Common myeloid progenitor, CD34-positive (primary cell): ENCODE results near the gene PKLR.

Source experiments
- CTCF ChIA-PET: fragments of 350-600 bp; sonication (Branson Sonifier 250); formaldehyde crosslinking; loops from one replicate; lab custom pipeline; 2021; ENCODE audit warnings: antibody characterized with exemption; lab: Charles Lee
- POLR2A ChIA-PET: fragments of 350-600 bp; sonication (Branson Sonifier 250); formaldehyde crosslinking; loops from one replicate; lab custom pipeline; 2021; ENCODE audit warnings: antibody characterized with exemption; lab: Charles Lee
- DNase-seq, 3 donors: peaks; one replicate each; pipeline versions ENCODE4 v3.0.0 to v3.0.0-alpha.2; 2013
- H3K27ac ChIP-seq, 2 experiments: 1 replicate in 1 of 2; 2 replicates in 1 of 2; pipeline ENCODE4 v1.7.0; 2013; ENCODE audit warnings: inconsistent platforms in 2 of 2, low read length in 2 of 2, mild to moderate bottlenecking in 2 of 2, low read depth in 1 of 2, moderate library complexity in 1 of 2; ENCODE audit not compliant: severe bottlenecking in 2 of 2, insufficient read depth in 1 of 2, poor library complexity in 1 of 2
- H3K27me3 ChIP-seq, 5 experiments: replicated peaks in 2 of 5; 1 replicate in 3 of 5; 2 replicates in 2 of 5; pipeline versions ENCODE4 v1.6.1 to v1.7.0; 2013; ENCODE audit warnings: low read length in 4 of 5, mild to moderate bottlenecking in 2 of 5, moderate library complexity in 2 of 5, inconsistent platforms in 1 of 5; ENCODE audit not compliant: insufficient read depth in 5 of 5, control insufficient read depth in 4 of 5
- H3K36me3 ChIP-seq, 4 experiments: 1 replicate in 2 of 4; 2 replicates in 2 of 4; pipeline versions ENCODE4 v1.6.1 to v1.7.0; 2013; ENCODE audit warnings: low read length in 3 of 4, control low read depth in 1 of 4, mild to moderate bottlenecking in 1 of 4; ENCODE audit not compliant: control insufficient read depth in 4 of 4, insufficient read depth in 4 of 4
- H3K4me1 ChIP-seq, 4 experiments: 1 replicate in 3 of 4; 2 replicates in 1 of 4; pipeline versions ENCODE4 v1.6.1 to v1.7.1; 2013; ENCODE audit warnings: low read length in 3 of 4, mild to moderate bottlenecking in 3 of 4, control low read depth in 1 of 4, inconsistent platforms in 1 of 4, moderate library complexity in 1 of 4; ENCODE audit not compliant: control insufficient read depth in 4 of 4, insufficient read depth in 4 of 4; ENCODE audit errors: control extremely low read depth in 1 of 4
- H3K4me3 ChIP-seq, 7 experiments: 1 replicate in 4 of 7; 2 replicates in 3 of 7; pipeline versions ENCODE4 v1.5.1 to v1.7.0; 2013; ENCODE audit warnings: mild to moderate bottlenecking in 7 of 7, low read length in 6 of 7, moderate library complexity in 6 of 7, inconsistent platforms in 2 of 7, low read depth in 2 of 7, control low read depth in 1 of 7; ENCODE audit not compliant: insufficient read depth in 4 of 7, control insufficient read depth in 1 of 7; ENCODE audit errors: extremely low read depth in 1 of 7
- H3K9me3 ChIP-seq, 5 experiments: 1 replicate in 4 of 5; 2 replicates in 1 of 5; pipeline versions ENCODE4 v1.6.1 to v1.7.1; 2013; ENCODE audit warnings: low read length in 4 of 5, mild to moderate bottlenecking in 2 of 5, inconsistent platforms in 1 of 5, low read depth in 1 of 5, moderate library complexity in 1 of 5; ENCODE audit not compliant: control insufficient read depth in 4 of 5, insufficient read depth in 2 of 5; ENCODE audit errors: control extremely low read depth in 1 of 5
- WGBS: methylation state at CpG from one replicate; pipeline ENCODE4 v1.1.5; 2013; ENCODE audit not compliant: insufficient coverage; 5-methylcytosine and 5-hydroxymethylcytosine counted together

Gene PKLR

DNA sequence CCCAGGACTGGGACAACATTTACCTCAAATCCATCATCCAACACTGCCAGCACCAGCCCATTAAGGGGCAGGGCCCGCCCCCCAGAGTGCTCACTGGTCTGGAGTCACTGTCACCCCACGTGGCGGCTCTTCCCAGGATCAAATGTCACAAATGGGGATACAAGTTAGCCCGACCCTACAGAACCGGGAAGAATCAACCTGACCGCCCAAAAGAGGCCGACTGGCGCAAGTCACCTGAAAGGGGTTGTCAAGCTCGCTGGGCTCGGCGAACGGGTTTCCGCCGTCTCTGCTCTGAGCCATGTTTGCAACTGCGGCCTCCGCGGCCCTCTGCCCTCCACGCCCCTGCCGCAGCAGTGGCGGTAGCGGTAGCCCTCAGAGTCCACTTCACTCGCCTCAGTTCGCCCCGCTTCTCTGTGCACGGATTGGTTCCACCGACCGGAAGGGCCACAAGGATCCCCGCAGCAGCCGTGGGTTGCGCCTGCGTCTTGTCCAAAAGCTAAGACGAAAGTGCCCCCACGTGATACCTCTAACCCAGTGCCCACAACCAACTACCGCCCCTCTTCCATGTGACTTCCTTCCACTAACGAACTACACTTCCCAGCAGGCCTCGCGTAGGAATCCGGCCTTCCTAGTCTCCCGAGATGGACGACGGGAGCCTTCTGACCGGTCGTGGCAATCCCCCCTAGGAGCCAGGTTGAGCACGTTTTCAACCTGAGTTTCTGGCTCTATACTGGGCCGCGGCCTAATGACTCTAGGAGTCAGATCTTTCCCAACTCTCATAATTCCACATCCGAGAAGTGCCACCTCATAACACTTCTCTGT, 39.2 kb downstream of the PKLR start, which contains the start of gene SCAMP3:
Gene SCAMP3 (minus strand): TSS at position 509 of the 822 bp plus-strand sequence. CDS start 209 bp downstream, at position 300.
- Histone ChIP-seq H3K36me3 (peaks cover 13 to 66% (median 44%) of the 10 kb centered on the region in 4 experiments), H3K27me3 (no peaks in the 10 kb centered on the region), H3K4me3 (peak within 1 kb of the TSS; percentile 89 to 97 (median 97)), H3K9me3 (no peaks in the 10 kb centered on the region), H3K27ac (peak within 1 kb of the TSS; percentile 68 to 82), H3K4me1 (peaks cover 2 to 19% (median 15%) of the 10 kb centered on the region in 4 experiments)
- under 1% methylated on average over 35 of the region's 47 CpGs for WGBS
- ChIA-PET CTCF (interaction anchor here (1.6 to 5.3 kb wide), 4 partner anchors 9 to 60 kb away, joined by 6 to 65 read pairs (median 10); partner anchors contain the start of gene FDPS), POLR2A (interaction anchor here (0.6 to 1.0 kb wide), 3 partner anchors 11 to 43 kb away, joined by 3 to 5 read pairs (median 5); partner anchors contain the start of gene CLK2)
- peak; percentile 91 to 93 (median 91) for DNase-seq

DNA sequence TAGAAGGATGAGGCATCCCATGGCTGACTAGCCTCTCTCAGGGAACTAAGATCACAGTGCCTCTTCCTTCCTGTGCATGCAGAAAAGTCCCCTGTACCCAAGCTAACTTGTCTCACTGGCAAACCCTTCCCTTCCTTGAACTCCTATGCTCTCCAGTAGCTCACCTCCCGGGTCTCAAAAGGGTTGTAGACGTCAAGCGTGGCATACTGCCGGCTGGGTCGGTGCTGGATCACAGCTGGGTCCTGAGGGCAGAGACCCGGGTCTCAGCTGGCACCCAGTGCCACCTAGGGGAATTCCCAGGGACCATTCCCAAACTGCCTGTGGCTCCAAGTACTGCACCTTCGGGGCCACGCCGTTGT, 39.8 kb downstream of the PKLR start:
- Histone ChIP-seq H3K4me1 (peaks cover 2 to 19% (median 15%) of the 10 kb centered on the region in 4 experiments), H3K27me3 (no peaks in the 10 kb centered on the region), H3K27ac (peak overlapping the region; percentile 68 to 82), H3K36me3 (peaks cover 10 to 67% (median 44%) of the 10 kb centered on the region in 4 experiments), H3K9me3 (no peaks in the 10 kb centered on the region), H3K4me3 (peak overlapping the region; percentile 89 to 97 (median 97))
- WGBS: 0% methylated on average over 6 of the region's 9 CpGs
- CTCF ChIA-PET: interaction anchor here (1.5 to 5.3 kb wide), 5 partner anchors 10 to 61 kb away, joined by 3 to 65 read pairs (median 9); partner anchors contain the start of gene FDPS
- DNase-seq: peak in 1 of 3 donors; percentile 33
- POLR2A ChIA-PET: interaction anchor here (1.0 kb wide), 1 partner anchor 11 kb away, joined by 5 read pairs; no protein-coding TSS in a partner anchor

DNA sequence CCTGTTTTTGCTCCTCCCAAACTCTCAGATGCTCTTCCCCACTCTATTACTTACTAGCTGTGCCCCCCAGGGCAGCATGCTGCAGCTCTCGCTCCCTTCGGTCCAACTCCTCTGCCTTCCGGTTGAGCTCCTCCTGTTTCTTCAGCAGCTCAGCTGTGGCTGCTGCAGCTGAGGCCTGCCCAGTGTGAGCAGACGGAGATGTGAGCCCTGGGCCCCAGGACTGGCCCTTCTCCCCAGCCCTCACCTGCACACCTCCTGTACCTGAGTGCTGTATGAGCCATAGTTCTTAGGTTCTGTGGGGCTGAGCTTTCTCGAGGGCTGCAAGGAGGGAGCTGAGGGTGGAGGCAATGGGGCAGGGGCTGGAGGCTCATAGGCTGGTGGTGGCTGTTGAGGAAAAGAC, 41.0 kb downstream of the PKLR start:
- Histone ChIP-seq H3K4me3 (no peak overlapping the region), H3K9me3 (no peaks in the 10 kb centered on the region), H3K27ac (no peak overlapping the region), H3K4me1 (peaks cover 2 to 27% (median 23%) of the 10 kb centered on the region in 4 experiments), H3K36me3 (peaks cover 3 to 64% (median 37%) of the 10 kb centered on the region in 4 experiments), H3K27me3 (no peaks in the 10 kb centered on the region)
- POLR2A ChIA-PET: no interaction called here
- no peak for DNase-seq
- 98% methylated on average over 3 of the region's 5 CpGs for WGBS
- CTCF ChIA-PET: interaction anchor here (1.1 to 5.3 kb wide), 7 partner anchors 11 to 63 kb away, joined by 3 to 65 read pairs (median 5); partner anchors contain the start of gene FDPS

DNA sequence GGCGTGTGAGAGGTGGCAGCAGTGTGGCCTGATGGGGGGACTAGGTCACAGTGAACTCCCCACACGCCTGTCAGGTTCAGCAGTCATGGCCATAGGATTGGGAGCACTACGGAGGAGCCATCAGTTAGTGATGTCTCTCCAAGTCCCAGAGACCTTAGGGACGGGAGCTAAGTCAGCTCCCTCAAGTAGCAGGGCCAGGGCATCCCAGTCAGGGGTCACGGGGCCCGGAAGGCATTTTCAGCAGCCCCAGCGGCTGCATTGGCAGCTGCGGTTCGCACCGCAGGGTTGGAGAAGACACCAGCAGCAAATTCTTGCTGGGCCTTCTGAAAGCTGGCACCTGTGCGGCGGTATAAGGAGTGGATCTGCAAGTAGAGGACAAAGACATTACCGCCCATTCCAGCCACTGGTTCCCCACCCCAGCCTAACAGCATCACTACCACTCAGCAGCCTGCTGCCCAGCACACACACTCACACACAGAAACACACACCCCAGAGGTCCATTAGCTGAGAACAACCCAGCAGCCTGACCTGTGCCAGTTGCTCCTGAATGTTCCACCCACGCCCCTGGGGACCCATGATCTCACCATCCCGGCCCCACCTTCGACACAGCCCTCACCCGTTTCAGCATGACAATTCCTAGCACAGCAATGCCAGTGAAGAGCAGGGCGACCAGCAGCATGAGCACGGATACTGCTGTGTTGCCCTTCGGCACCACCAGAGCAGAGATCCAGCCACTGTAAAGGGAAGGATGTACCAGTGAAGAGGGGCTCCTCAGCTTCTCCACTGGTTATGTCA, 45.0 kb downstream of the PKLR start:
- ChIA-PET CTCF (interaction anchor here (1.3 to 2.7 kb wide), 4 partner anchors 10 to 65 kb away, joined by 3 to 8 read pairs (median 5); partner anchors contain the start of genes FDPS and RUSC1), POLR2A (no interaction called here)
- peaks cover 0 to 39% (median 21%) of the 10 kb centered on the region in 4 experiments for H3K36me3 ChIP-seq
- 92% methylated on average over 17 of the region's 20 CpGs for WGBS
- no peaks in the 10 kb centered on the region for H3K9me3 ChIP-seq
- H3K27ac ChIP-seq: peak overlapping the region in 1 of 2 experiments; percentile 76
- H3K4me1 ChIP-seq: peaks cover 0 to 42% (median 30%) of the 10 kb centered on the region in 4 experiments
- peak overlapping the region in 6 of 7 experiments; percentile 67 to 88 (median 80) for H3K4me3 ChIP-seq
- no peaks in the 10 kb centered on the region for H3K27me3 ChIP-seq
- no peak for DNase-seq

DNA sequence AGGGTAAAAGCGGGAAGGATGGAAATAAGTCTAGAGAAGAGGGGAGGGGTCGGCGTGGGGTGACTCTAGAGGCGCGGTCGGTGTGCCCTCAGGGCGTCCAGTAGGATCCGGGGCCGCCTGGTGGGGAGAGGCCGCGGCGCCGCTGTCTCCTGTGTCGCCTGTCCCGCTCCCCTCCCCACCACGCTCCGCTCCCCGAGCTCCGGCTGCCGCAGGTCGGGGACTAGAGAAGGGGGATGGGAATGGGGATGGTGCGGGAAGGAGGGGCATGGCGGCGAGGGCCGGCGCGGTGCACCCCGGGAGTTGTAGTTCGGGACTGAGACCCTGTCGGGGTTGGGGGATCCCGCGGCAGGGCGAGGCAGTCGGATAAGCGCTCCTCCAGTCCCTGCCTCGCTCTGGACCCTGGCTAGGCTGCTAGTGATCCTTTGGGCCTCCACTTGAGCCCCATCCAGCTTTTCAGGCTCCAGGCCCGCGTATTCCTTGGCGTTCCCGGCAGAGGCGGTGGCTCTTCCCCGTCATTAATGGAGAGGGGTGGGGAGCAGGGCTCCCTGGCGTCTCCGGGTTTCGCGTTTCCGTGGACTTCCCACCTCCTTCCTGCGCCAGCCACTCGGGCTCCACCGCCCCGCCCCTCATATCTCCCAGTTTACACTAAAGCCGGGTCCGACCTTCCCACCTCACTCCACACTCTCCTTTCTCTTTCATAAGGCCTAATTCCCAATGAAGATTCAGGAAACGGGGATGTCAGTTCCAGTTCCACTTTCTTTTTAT, 45.8 kb downstream of the PKLR start, which contains the start of gene ENTREP3:
Gene ENTREP3 (minus strand): TSS at position 241 of the 765 bp plus-strand sequence. CDS start 606 bp downstream, outside the sequence.
- WGBS: 7% methylated on average over 32 of the region's 54 CpGs
- ChIA-PET POLR2A (no interaction called here), CTCF (interaction anchor here (1.0 to 9.0 kb wide), 5 partner anchors 10 to 68 kb away, joined by 3 to 165 read pairs (median 7); partner anchors contain the start of gene RUSC1)
- peak within 1 kb of the TSS; percentile 45 to 88 (median 79) for H3K4me3 ChIP-seq
- H3K27me3 ChIP-seq: no peaks in the 10 kb centered on the region
- peaks cover 0 to 40% (median 29%) of the 10 kb centered on the region in 4 experiments for H3K4me1 ChIP-seq
- peak; percentile 78 to 87 (median 85) for DNase-seq
- H3K36me3 ChIP-seq: peaks cover 0 to 36% (median 20%) of the 10 kb centered on the region in 4 experiments
- H3K9me3 ChIP-seq: no peaks in the 10 kb centered on the region
- H3K27ac ChIP-seq: peak within 1 kb of the TSS; percentile 40 to 76
